PC-9 (cell line): ENCODE measurements around the gene GPC5. TPM values are rescaled to one million over a fixed set of nuclear protein-coding genes. Genes with fewer than 3 reads are reported as not detected.
"Not testable (repeated sequence)": the region's sequence is repeated elsewhere in the genome, so short reads cannot be mapped to it uniquely, and the experiment has no call there.

Experiments
- BruUV-seq: library from RNA; stranded (reverse); fragments of 400-500 nt; replicated peaks from 2 replicates; lab custom pipeline; 2021; lab: Mats Ljungman, UMichigan
- CTCF ChIA-PET: fragments of 300-600 bp; sonication (Branson Sonifier 250); formaldehyde crosslinking; loops from one replicate; lab custom pipeline; 2022; ENCODE audit warnings: antibody characterized with exemption; lab: Charles Lee
- POLR2A ChIA-PET: fragments of 300-600 bp; sonication (Branson Sonifier 250); formaldehyde crosslinking; loops from one replicate; lab custom pipeline; 2022; ENCODE audit warnings: antibody characterized with exemption; ENCODE audit not compliant: unreplicated experiment; lab: Charles Lee
- DNase-seq, 2 experiments: peaks; one replicate each; pipeline versions ENCODE4 v3.0.0 to v3.0.0-alpha.2; 2015 to 2022; ENCODE audit warnings: mixed read lengths in 1 of 2
- H2AFZ ChIP-seq: fragments of 200-600 bp; sonication (generic); 2 replicates; pipeline ENCODE4 v1.8.1; 2017; ENCODE audit warnings: antibody characterized with exemption
- H3F3A ChIP-seq: fragments of 200-600 bp; sonication (generic); 2 replicates; pipeline ENCODE4 v1.8.1; 2017; ENCODE audit warnings: antibody characterized with exemption, mild to moderate bottlenecking, low read depth; ENCODE audit not compliant: insufficient read depth
- H3K27ac ChIP-seq: fragments of 200-600 bp; sonication (generic); 2 replicates; pipeline ENCODE4 v1.6.1; 2016; ENCODE audit warnings: mixed run types
- H3K27me3 ChIP-seq: fragments of 200-600 bp; sonication (generic); 2 replicates; pipeline ENCODE4 v1.6.1; 2016; ENCODE audit warnings: low read depth, mixed run types; ENCODE audit not compliant: insufficient read depth
- H3K36me3 ChIP-seq: fragments of 200-600 bp; sonication (generic); 2 replicates; pipeline ENCODE4 v1.6.1; 2016; ENCODE audit warnings: low read depth, mixed run types
- H3K4me1 ChIP-seq: fragments of 200-600 bp; sonication (generic); replicated peaks from 2 replicates; pipeline ENCODE4 v1.6.1; 2016; ENCODE audit warnings: mixed run types; ENCODE audit not compliant: insufficient read depth
- H3K4me2 ChIP-seq: fragments of 200-600 bp; sonication (generic); 2 replicates; pipeline ENCODE4 v1.6.1; 2017; ENCODE audit warnings: mixed run types
- H3K4me3 ChIP-seq: fragments of 200-600 bp; sonication (generic); 2 replicates; pipeline ENCODE4 v1.6.1; 2016; ENCODE audit warnings: mixed run types
- H3K79me2 ChIP-seq: fragments of 200-600 bp; sonication (generic); 2 replicates; pipeline ENCODE4 v1.6.1; 2017; ENCODE audit warnings: low read depth, mixed run types
- H3K9me2 ChIP-seq: fragments of 200-600 bp; sonication (generic); 2 replicates; pipeline ENCODE4 v1.8.1; 2017; ENCODE audit warnings: mild to moderate bottlenecking; ENCODE audit not compliant: insufficient read depth
- H3K9me3 ChIP-seq: fragments of 200-600 bp; sonication (generic); 2 replicates; pipeline ENCODE4 v1.8.1; 2016; ENCODE audit warnings: low read depth; ENCODE audit not compliant: insufficient read depth
- H4K20me1 ChIP-seq: fragments of 200-600 bp; sonication (generic); 2 replicates; pipeline ENCODE4 v1.8.1; 2017; ENCODE audit not compliant: insufficient read depth
- CTCF ChIP-seq: fragments of 200-600 bp; sonication (generic); conservative IDR thresholded peaks from 2 replicates; pipeline ENCODE4 v1.6.1; 2017; ENCODE audit warnings: mixed run types, antibody characterized with exemption, mild to moderate bottlenecking, moderate library complexity
- EZH2 ChIP-seq: fragments of 200-600 bp; sonication (generic); IDR thresholded peaks from 2 replicates; pipeline ENCODE4 v1.8.0; 2017; ENCODE audit warnings: antibody characterized with exemption, low read depth
- intact Hi-C: fragments of 100-400 bp; cut with micrococcal nuclease; formaldehyde crosslinking; loops from one replicate; pipeline ENCODE4 v1.10.0; 2022; ENCODE audit not compliant: unreplicated experiment
- total RNA-seq: library from RNA; stranded (reverse); gene quantifications from 2 replicates; pipeline ENCODE4 v1.2.3, GENCODE V29; 2021

GPC5 gene
- total RNA-seq, 1 experiment from 2014 or later: not detected

DNA sequence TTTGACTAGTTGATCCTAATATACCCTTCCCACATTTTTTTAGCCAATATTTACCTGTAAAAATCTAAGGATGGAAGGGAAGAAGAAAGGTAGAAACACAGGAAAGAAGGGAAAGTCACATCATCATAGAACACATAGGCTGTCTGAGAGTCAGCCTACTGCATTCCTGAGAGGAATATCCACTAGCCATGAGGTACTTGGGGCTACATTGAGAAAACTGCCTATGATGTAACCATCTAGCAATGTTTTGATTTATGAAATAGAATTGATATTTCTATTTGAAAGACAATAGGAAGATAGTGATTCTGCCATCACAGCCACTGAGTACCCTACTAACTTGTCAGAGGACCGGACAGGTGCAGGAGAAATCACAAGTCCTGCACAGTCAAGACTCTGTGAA lies 873.8 kb downstream of the GPC5 start:
- Histone ChIP-seq H3K4me2 (no peak overlapping the region), H3K79me2 (no peaks in the 10 kb centered on the region), H3K4me1 (no peaks in the 10 kb centered on the region), H4K20me1 (no peaks in the 10 kb centered on the region), H3K36me3 (no peaks in the 10 kb centered on the region), H3K9me2 (no peaks in the 10 kb centered on the region), H3K9me3 (no peaks in the 10 kb centered on the region), H2AFZ (no peak overlapping the region), H3F3A (no peaks in the 10 kb centered on the region), H3K4me3 (no peak overlapping the region), H3K27me3 (no peaks in the 10 kb centered on the region), H3K27ac (no peak overlapping the region)
- no peak for TF ChIP-seq EZH2
- no peak for TF ChIP-seq CTCF
- DNase-seq: no peak
- intact Hi-C loops: no loop called here
- ChIA-PET POLR2A (no interaction called here), CTCF (no interaction called here)
- no TSS peak for BruUV-seq

- H3K9me3 ChIP-seq, H3K27ac ChIP-seq, BruUV-seq, H3K4me3 ChIP-seq, H3K79me2 ChIP-seq, H4K20me1 ChIP-seq, DNase-seq, H3K36me3 ChIP-seq, H3K4me2 ChIP-seq, intact Hi-C loops, H3K27me3 ChIP-seq, CTCF ChIA-PET, H3K4me1 ChIP-seq, POLR2A ChIA-PET, H2AFZ ChIP-seq, H3F3A ChIP-seq, H3K9me2 ChIP-seq: not testable (repeated sequence)
Measured at GRCh38 chr13:92280986-92281385, 882.6 kb downstream of the GPC5 start.

DNA sequence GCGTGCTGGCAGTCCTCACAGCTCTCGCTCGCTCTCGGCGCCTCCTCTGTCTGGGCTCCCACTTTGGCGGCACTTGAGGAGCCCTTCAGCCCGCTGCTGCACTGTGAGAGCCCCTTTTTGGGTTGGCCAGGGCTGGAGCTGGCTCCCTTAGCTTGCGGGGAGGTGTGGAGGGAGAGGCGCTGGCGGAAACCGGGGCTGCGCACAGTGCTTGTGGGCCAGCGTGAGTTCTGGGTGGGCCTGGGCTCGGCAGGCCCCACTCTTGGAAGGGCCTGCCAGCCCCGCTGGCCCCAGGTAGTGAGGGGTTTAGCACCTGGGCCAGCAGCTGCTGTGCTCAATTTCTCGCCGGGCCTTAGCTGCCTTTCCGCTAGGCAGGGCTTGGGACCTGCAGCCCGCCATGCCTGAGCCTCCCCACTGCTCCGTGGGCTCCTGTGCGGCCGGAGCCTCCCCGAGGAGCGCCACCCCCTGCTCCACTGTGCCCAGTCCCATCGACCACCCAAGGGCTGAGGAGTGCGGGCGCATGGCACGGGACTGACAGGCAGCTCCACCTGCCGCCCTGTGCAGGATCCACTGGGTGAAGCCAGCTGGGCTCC lies 892.4 kb downstream of the GPC5 start:
- H3K9me2 ChIP-seq, BruUV-seq, H3F3A ChIP-seq, H3K27me3 ChIP-seq, CTCF ChIA-PET, H3K4me1 ChIP-seq, H3K4me2 ChIP-seq, H3K9me3 ChIP-seq, H4K20me1 ChIP-seq, intact Hi-C loops, DNase-seq, H3K79me2 ChIP-seq, H3K36me3 ChIP-seq, POLR2A ChIA-PET, H3K27ac ChIP-seq, H3K4me3 ChIP-seq, H2AFZ ChIP-seq: not testable (repeated sequence)

DNA sequence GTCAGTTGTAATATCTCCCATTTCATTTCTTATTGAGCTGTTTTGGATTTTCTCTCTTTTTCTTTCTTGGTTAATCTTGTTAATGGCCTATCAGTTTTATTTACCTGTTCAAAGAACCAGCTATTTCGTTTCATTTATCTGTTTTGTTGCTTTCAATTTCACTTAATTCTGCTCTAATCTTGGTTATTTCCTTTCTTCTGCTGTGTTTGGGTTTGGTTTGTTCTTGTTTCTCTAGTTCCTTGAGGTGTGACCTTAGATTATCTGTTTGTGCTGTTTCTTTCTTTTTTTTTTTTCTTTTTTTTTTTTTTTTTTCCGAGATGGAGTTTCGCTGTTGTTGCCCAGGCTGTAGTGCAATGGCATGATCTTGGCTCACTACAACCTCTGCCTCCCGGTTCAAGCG lies 896.1 kb downstream of the GPC5 start:
- H3K9me3 ChIP-seq, H3K79me2 ChIP-seq, H3K4me2 ChIP-seq, H3K27me3 ChIP-seq, H3K9me2 ChIP-seq, H4K20me1 ChIP-seq, BruUV-seq, CTCF ChIA-PET, H2AFZ ChIP-seq, H3F3A ChIP-seq, H3K4me3 ChIP-seq, intact Hi-C loops, POLR2A ChIA-PET, H3K36me3 ChIP-seq, H3K4me1 ChIP-seq, DNase-seq, H3K27ac ChIP-seq: not testable (repeated sequence)

DNA sequence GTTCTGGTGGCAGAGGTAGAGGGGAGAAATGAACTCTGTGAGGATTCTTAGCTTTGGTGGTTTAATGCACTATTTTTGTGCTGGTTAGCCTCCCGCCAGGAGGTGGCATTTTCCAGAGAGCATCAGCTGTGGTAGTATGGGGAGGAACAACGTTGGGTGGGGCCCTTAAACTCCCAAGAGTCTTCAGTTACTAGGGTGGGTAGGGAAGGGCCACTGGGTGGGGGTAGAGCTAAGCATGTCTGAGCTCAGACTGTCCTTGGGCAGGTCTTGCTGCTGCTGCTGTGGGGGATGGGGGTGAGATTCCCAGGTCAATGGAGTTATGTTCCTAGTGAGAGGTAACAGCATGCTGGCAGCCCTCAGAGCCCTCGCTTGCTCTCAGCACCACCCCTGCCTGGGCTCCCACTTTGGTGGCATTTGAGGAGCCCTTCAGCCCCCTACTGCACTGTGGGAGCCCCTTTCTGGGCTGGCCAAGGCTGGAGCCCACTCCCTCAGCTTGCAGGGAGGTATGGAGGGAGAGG lies 897.8 kb downstream of the GPC5 start:
- H3K36me3 ChIP-seq, H3K27ac ChIP-seq, BruUV-seq, H3K9me2 ChIP-seq, H3K27me3 ChIP-seq, intact Hi-C loops, H3K79me2 ChIP-seq, H3K4me2 ChIP-seq, H3K4me1 ChIP-seq, H3K4me3 ChIP-seq, H4K20me1 ChIP-seq, H2AFZ ChIP-seq, DNase-seq, H3F3A ChIP-seq, CTCF ChIA-PET, POLR2A ChIA-PET, H3K9me3 ChIP-seq: not testable (repeated sequence)
